A673 (cell line): ENCODE data around the gene RGS7. TPM values are rescaled to one million over a fixed set of nuclear protein-coding genes. Genes with fewer than 3 reads are reported as not detected.

Experiments used
- BruUV-seq: library from RNA; stranded (reverse); fragments of 400-500 nt; replicated peaks from 2 replicates; lab custom pipeline; 2021; lab: Mats Ljungman, UMichigan
- CTCF ChIA-PET: fragments of 300-600 bp; sonication (Branson Sonifier 250); formaldehyde crosslinking; loops from one replicate; lab custom pipeline; 2022; ENCODE audit warnings: antibody characterized with exemption; lab: Charles Lee
- POLR2A ChIA-PET: fragments of 300-600 bp; sonication (Branson Sonifier 250); formaldehyde crosslinking; loops from one replicate; lab custom pipeline; 2022; ENCODE audit warnings: antibody characterized with exemption; ENCODE audit not compliant: low non-redundant PET; lab: Charles Lee
- DNase-seq: peaks from one replicate; pipeline ENCODE4 v3.0.0-alpha.2; 2015; ENCODE audit warnings: low spot score
- H3K27ac ChIP-seq: fragments of 200-600 bp; sonication (generic); 2 replicates; pipeline ENCODE4 v1.5.1; 2016; ENCODE audit warnings: mixed run types, low read depth, mild to moderate bottlenecking, mixed read lengths, antibody characterized with exemption, low read length; ENCODE audit not compliant: poor library complexity, severe bottlenecking
- H3K27me3 ChIP-seq: fragments of 200-600 bp; sonication (generic); replicated peaks from 2 replicates; pipeline ENCODE4 v1.6.1; 2017; ENCODE audit warnings: mixed run types, low read depth, mild to moderate bottlenecking, mixed read lengths, antibody characterized with exemption, low read length; ENCODE audit not compliant: insufficient read depth, poor library complexity
- H3K36me3 ChIP-seq: fragments of 200-600 bp; sonication (generic); 2 replicates; pipeline ENCODE4 v1.6.1; 2016; ENCODE audit warnings: mixed run types, mild to moderate bottlenecking, mixed read lengths, antibody characterized with exemption, low read length; ENCODE audit not compliant: insufficient read depth, poor library complexity, severe bottlenecking
- H3K4me1 ChIP-seq: fragments of 200-600 bp; sonication (generic); 2 replicates; pipeline ENCODE4 v1.6.1; 2017; ENCODE audit warnings: mixed run types, mild to moderate bottlenecking, mixed read lengths, antibody characterized with exemption, low read length; ENCODE audit not compliant: insufficient read depth, poor library complexity, severe bottlenecking
- H3K4me3 ChIP-seq: fragments of 200-600 bp; sonication (generic); 2 replicates; pipeline ENCODE4 v1.5.1; 2016; ENCODE audit warnings: low read depth, mixed run types, mild to moderate bottlenecking, mixed read lengths, low read length; ENCODE audit not compliant: poor library complexity, severe bottlenecking
- H3K9me3 ChIP-seq: fragments of 200-600 bp; sonication (generic); 2 replicates; pipeline ENCODE4 v1.6.1; 2016; ENCODE audit warnings: mixed run types, low read depth, mild to moderate bottlenecking, mixed read lengths, antibody characterized with exemption, low read length; ENCODE audit not compliant: poor library complexity, severe bottlenecking
- EZH2 ChIP-seq: fragments of 200-600 bp; sonication (generic); IDR thresholded peaks from 2 replicates; pipeline ENCODE4 v1.6.1; 2017; ENCODE audit warnings: borderline replicate concordance, low read depth, mild to moderate bottlenecking, mixed read lengths, antibody characterized with exemption, low read length; ENCODE audit not compliant: poor library complexity, severe bottlenecking
- intact Hi-C: fragments of 100-400 bp; cut with micrococcal nuclease; formaldehyde crosslinking; loops from one replicate; pipeline ENCODE4 v1.10.0; 2022; ENCODE audit not compliant: unreplicated experiment
- total RNA-seq: library from RNA; stranded (reverse); gene quantifications from 2 replicates; pipeline ENCODE4 v1.2.3, GENCODE V29; 2021
- TF ChIP-seq, protein P1 (sequence below): fragments of 300-800, 200-600 bp; sonication (generic); conservative IDR thresholded peaks from 2 replicates; pipeline ENCODE4 v1.5.1; 2017; ENCODE audit warnings: low read depth, mild to moderate bottlenecking, antibody characterized with exemption, low read length, moderate library complexity, mixed read lengths

The RGS7 gene
- total RNA-seq, 1 experiment from 2014 or later: not detected

DNA sequence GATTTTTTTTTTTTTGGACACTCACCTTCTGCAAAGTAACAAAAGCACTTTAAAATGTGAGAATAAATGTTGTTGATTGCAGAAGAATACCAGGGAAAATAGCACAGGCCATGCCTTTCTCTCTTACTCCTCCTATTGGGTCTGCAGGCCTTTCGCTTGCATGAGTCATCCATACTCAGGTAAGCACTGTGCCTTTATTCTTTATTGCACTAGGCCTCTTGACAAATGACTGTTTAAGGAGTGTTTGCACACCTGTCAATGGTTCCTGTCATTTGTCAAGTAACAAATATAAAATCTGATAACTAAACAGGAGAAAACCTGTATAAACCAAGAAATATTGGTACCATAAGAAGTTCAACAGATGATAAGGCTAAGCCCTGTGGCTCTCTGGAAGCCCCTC, 106.5 kb downstream of the RGS7 start:
- CTCF ChIA-PET: no interaction called here
- DNase-seq: no peak
- no peak for TF ChIP-seq EZH2
- TF ChIP-seq, protein P1, sequence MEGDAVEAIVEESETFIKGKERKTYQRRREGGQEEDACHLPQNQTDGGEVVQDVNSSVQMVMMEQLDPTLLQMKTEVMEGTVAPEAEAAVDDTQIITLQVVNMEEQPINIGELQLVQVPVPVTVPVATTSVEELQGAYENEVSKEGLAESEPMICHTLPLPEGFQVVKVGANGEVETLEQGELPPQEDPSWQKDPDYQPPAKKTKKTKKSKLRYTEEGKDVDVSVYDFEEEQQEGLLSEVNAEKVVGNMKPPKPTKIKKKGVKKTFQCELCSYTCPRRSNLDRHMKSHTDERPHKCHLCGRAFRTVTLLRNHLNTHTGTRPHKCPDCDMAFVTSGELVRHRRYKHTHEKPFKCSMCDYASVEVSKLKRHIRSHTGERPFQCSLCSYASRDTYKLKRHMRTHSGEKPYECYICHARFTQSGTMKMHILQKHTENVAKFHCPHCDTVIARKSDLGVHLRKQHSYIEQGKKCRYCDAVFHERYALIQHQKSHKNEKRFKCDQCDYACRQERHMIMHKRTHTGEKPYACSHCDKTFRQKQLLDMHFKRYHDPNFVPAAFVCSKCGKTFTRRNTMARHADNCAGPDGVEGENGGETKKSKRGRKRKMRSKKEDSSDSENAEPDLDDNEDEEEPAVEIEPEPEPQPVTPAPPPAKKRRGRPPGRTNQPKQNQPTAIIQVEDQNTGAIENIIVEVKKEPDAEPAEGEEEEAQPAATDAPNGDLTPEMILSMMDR: no peak
- Histone ChIP-seq H3K9me3 (no peaks in the 10 kb centered on the region), H3K36me3 (no peaks in the 10 kb centered on the region), H3K4me1 (no peaks in the 10 kb centered on the region), H3K27me3 (no peaks in the 10 kb centered on the region), H3K27ac (no peak overlapping the region), H3K4me3 (no peak overlapping the region)
- no TSS peak for BruUV-seq
- POLR2A ChIA-PET: no interaction called here
- intact Hi-C loops: no loop called here

- DNase-seq: no peak
- Histone ChIP-seq H3K36me3 (no peaks in the 10 kb centered on the region), H3K4me1 (no peaks in the 10 kb centered on the region), H3K27ac (no peak overlapping the region), H3K4me3 (no peak overlapping the region), H3K9me3 (no peaks in the 10 kb centered on the region), H3K27me3 (no peaks in the 10 kb centered on the region)
- intact Hi-C loops: no loop called here
- no peak for TF ChIP-seq EZH2
- TF ChIP-seq, protein P1: no peak
- ChIA-PET POLR2A (no interaction called here), CTCF (no interaction called here)
- BruUV-seq: no TSS peak
Measured at GRCh38 chr1:241240069-241240468, 116.9 kb downstream of the RGS7 start.

DNA sequence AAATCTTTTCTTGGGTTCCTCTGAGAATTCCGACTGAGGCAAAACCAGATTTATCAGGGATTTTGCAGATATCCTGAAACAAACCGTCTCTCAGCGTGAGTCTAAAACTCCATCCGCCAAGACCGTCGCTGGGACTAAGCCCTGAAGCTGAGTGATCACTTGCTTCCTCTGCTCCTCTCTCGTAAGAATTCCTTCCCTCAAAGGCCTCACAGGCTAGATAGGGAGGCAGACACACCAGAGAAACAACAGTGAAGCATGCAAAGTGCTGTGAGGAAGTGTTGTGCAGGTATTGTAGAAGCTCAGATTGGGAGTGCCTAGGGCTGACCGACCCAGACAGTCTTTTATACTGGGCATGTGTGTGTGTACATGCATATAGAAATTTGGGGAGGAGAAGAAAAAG, 119.1 kb downstream of the RGS7 start:
- CTCF ChIA-PET: no interaction called here
- intact Hi-C loops: no loop called here

More for the DNA sequence above, 119.1 kb downstream of the RGS7 start:
- H3K27ac ChIP-seq: no peak overlapping the region
- DNase-seq: no peak
- H3K27me3 ChIP-seq: no peaks in the 10 kb centered on the region
- POLR2A ChIA-PET: no interaction called here
- no peak overlapping the region for H3K4me3 ChIP-seq
- no TSS peak for BruUV-seq
- no peaks in the 10 kb centered on the region for H3K4me1 ChIP-seq
- no peaks in the 10 kb centered on the region for H3K36me3 ChIP-seq
- H3K9me3 ChIP-seq: no peaks in the 10 kb centered on the region
- TF ChIP-seq, protein P1: no peak
- TF ChIP-seq EZH2: no peak
